H9 (cell line): ENCODE measurements around the gene JTB. TPM values are rescaled to one million over a fixed set of nuclear protein-coding genes. Genes with fewer than 3 reads are reported as not detected.

Experiments
- DNase-seq: peaks from one replicate; pipeline ENCODE4 v3.0.0-alpha.2; 2017
- H2AFZ ChIP-seq: one replicate; pipeline ENCODE4 v1.6.1; 2013; ENCODE audit warnings: mild to moderate bottlenecking, low read length, control low read depth, moderate library complexity
- H2AK5ac ChIP-seq: 2 replicates; pipeline ENCODE4 v1.6.1; 2013; ENCODE audit warnings: low read length, control low read depth, mixed read lengths; ENCODE audit not compliant: insufficient read length
- H2BK120ac ChIP-seq: one replicate; pipeline ENCODE4 v1.6.1; 2013; ENCODE audit warnings: low read depth, mild to moderate bottlenecking, low read length, control low read depth, inconsistent platforms; ENCODE audit not compliant: poor library complexity, severe bottlenecking
- H2BK12ac ChIP-seq: 2 replicates; pipeline ENCODE4 v1.6.1; 2013; ENCODE audit warnings: low read length, control low read depth, mixed read lengths, low read depth; ENCODE audit not compliant: insufficient read length
- H2BK15ac ChIP-seq: 2 replicates; pipeline ENCODE4 v1.6.1; 2013; ENCODE audit warnings: low read depth, low read length, control low read depth
- H2BK20ac ChIP-seq: one replicate; pipeline ENCODE4 v1.6.1; 2013; ENCODE audit warnings: low read depth, mild to moderate bottlenecking, low read length, control low read depth, inconsistent platforms; ENCODE audit not compliant: poor library complexity, severe bottlenecking
- H2BK5ac ChIP-seq: 2 replicates; pipeline ENCODE4 v1.6.1; 2013; ENCODE audit warnings: low read length, control low read depth, mixed read lengths; ENCODE audit not compliant: insufficient read length
- H3K14ac ChIP-seq: 2 replicates; pipeline ENCODE4 v1.6.1; 2013; ENCODE audit warnings: low read length, control low read depth; ENCODE audit not compliant: insufficient read depth
- H3K18ac ChIP-seq: 2 replicates; pipeline ENCODE4 v1.6.1; 2013; ENCODE audit warnings: low read depth, mild to moderate bottlenecking, mixed read lengths, low read length, control low read depth; ENCODE audit not compliant: insufficient read length
- H3K23ac ChIP-seq: 2 replicates; pipeline ENCODE4 v1.6.1; 2013; ENCODE audit warnings: low read length, control low read depth, mixed read lengths, low read depth; ENCODE audit not compliant: insufficient read length
- H3K23me2 ChIP-seq: 2 replicates; pipeline ENCODE4 v1.6.1; 2013; ENCODE audit warnings: low read depth, mild to moderate bottlenecking, mixed read lengths, low read length, control low read depth; ENCODE audit not compliant: insufficient read length, poor library complexity, severe bottlenecking
- H3K27ac ChIP-seq: 2 replicates; pipeline ENCODE4 v1.5.1; 2013; ENCODE audit warnings: low read length, control low read depth, mixed read lengths, low read depth; ENCODE audit not compliant: insufficient read length
- H3K27me3 ChIP-seq: 2 replicates; pipeline ENCODE4 v1.6.1; 2013; ENCODE audit warnings: low read length, control low read depth, inconsistent platforms; ENCODE audit not compliant: insufficient read depth
- H3K4ac ChIP-seq: 2 replicates; pipeline ENCODE4 v1.6.1; 2013; ENCODE audit warnings: low read depth, mild to moderate bottlenecking, control low read depth, inconsistent platforms, low read length, moderate library complexity
- H3K4me1 ChIP-seq: 2 replicates; pipeline ENCODE4 v1.6.1; 2013; ENCODE audit warnings: low read length, control low read depth, inconsistent platforms; ENCODE audit not compliant: insufficient read depth
- H3K4me2 ChIP-seq: 2 replicates; pipeline ENCODE4 v1.6.1; 2013; ENCODE audit warnings: low read length, control low read depth, mixed read lengths; ENCODE audit not compliant: insufficient read length, insufficient read depth
- H3K56ac ChIP-seq: 2 replicates; pipeline ENCODE4 v1.6.1; 2013; ENCODE audit warnings: low read depth, mild to moderate bottlenecking, mixed read lengths, low read length, control low read depth; ENCODE audit not compliant: insufficient read length
- H3K79me1 ChIP-seq: 2 replicates; pipeline ENCODE4 v1.6.1; 2013; ENCODE audit warnings: low read depth, mild to moderate bottlenecking, moderate library complexity, low read length, control low read depth, inconsistent platforms; ENCODE audit not compliant: insufficient read depth, poor library complexity, severe bottlenecking
- H3K79me2 ChIP-seq: 2 replicates; pipeline ENCODE4 v1.6.1; 2013; ENCODE audit warnings: low read length, control low read depth, inconsistent platforms; ENCODE audit not compliant: insufficient read depth
- H3K9ac ChIP-seq: 2 replicates; pipeline ENCODE4 v1.6.1; 2013; ENCODE audit warnings: low read length, control low read depth, mixed read lengths; ENCODE audit not compliant: insufficient read length; ENCODE audit errors: extremely low read depth
- H3K9me3 ChIP-seq: one replicate; pipeline ENCODE4 v1.6.1; 2013; ENCODE audit warnings: low read depth, low read length, inconsistent platforms; ENCODE audit not compliant: control insufficient read depth
- H3T11ph ChIP-seq: one replicate; pipeline ENCODE4 v1.6.1; 2013; ENCODE audit warnings: mild to moderate bottlenecking, low read length, control low read depth, inconsistent platforms
- H4K20me1 ChIP-seq: one replicate; pipeline ENCODE4 v1.6.1; 2013; ENCODE audit not compliant: control insufficient read depth, insufficient read length, insufficient read depth
- H4K5ac ChIP-seq: 2 replicates; pipeline ENCODE4 v1.6.1; 2013; ENCODE audit warnings: low read depth, mild to moderate bottlenecking, mixed read lengths, low read length, control low read depth; ENCODE audit not compliant: insufficient read length
- H4K8ac ChIP-seq: replicated peaks from 2 replicates; pipeline ENCODE4 v1.6.1; 2013; ENCODE audit warnings: low read length, control low read depth, mixed read lengths, low read depth; ENCODE audit not compliant: insufficient read length
- H4K91ac ChIP-seq: 2 replicates; pipeline ENCODE4 v1.6.1; 2013; ENCODE audit warnings: low read depth, mild to moderate bottlenecking, moderate library complexity, mixed read lengths, low read length, control low read depth; ENCODE audit not compliant: insufficient read length
- H3K27ac Mint-ChIP-seq, 3 experiments: 2 replicates in 2 of 3; 3 replicates in 1 of 3; pipeline ENCODE4 v1.8.0; 2020 to 2021; ENCODE audit warnings: mixed read lengths in 3 of 3, mild to moderate bottlenecking in 1 of 3, moderate library complexity in 1 of 3
- H3K27me3 Mint-ChIP-seq: 2 replicates; pipeline ENCODE4 v1.8.0; 2021; ENCODE audit warnings: low read depth, mild to moderate bottlenecking, moderate library complexity, mixed read lengths
- H3K36me3 Mint-ChIP-seq, 3 experiments: 2 replicates in 2 of 3; 3 replicates in 1 of 3; pipeline ENCODE4 v1.8.0; 2020 to 2021; ENCODE audit warnings: low read depth in 3 of 3, mixed read lengths in 3 of 3; ENCODE audit not compliant: insufficient read depth in 1 of 3
- H3K4me1 Mint-ChIP-seq, 2 experiments: 2 replicates each; pipeline ENCODE4 v1.8.0; 2020; ENCODE audit warnings: mixed read lengths in 2 of 2
- H3K4me3 Mint-ChIP-seq, 2 experiments: 2 replicates in 1 of 2; 3 replicates in 1 of 2; pipeline ENCODE4 v1.8.0; 2020 to 2021; ENCODE audit warnings: mild to moderate bottlenecking in 2 of 2, mixed read lengths in 2 of 2, moderate library complexity in 1 of 2
- H3K9me3 Mint-ChIP-seq, 2 experiments: 2 replicates in 1 of 2; 3 replicates in 1 of 2; pipeline ENCODE4 v1.8.0; 2020; ENCODE audit warnings: mild to moderate bottlenecking in 2 of 2, mixed read lengths in 2 of 2, moderate library complexity in 1 of 2
- WGBS: extraction: QIAGEN DNeasy Blood & Tissue Kit; methylation state at CpG from one replicate; pipeline ENCODE4 v1.1.7; 2013; ENCODE audit warnings: missing lambda C conversion rate, low lambda C conversion rate, mixed read lengths; ENCODE audit not compliant: insufficient read length; ENCODE audit errors: extremely low coverage; 5-methylcytosine and 5-hydroxymethylcytosine counted together
- total RNA-seq: library from RNA; stranded (reverse); gene quantifications from 2 replicates; pipeline ENCODE4 v1.2.1, GENCODE V29; 2021
- TF ChIP-seq, protein P1 (sequence below): fragments of 200-600 bp; sonication (generic); conservative IDR thresholded peaks from 3 replicates; pipeline ENCODE4 v1.8.0; 2021; ENCODE audit warnings: antibody characterized with exemption, mild to moderate bottlenecking

Gene JTB
- total RNA-seq, 1 experiment from 2014 or later: 85.4 TPM

DNA sequence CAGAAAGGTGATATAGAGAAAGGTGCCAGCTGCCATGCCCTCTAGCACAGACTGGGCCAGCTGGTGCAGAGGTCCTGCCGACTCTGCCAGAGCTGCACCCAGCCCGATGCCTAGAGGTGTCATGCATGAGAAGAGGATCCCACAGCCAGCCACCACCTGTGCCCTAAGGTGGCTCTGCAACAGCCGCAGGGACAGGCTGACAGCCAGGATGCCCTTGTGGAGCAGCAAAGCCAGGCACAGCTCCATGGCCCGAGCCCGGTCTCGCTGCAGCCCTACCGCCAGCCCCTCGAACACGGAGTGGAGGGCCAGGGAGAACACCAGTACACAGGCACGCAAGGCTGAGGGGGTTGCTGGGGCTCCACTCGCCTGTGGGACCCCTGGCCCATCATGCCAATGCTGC, 17.3 kb downstream of the JTB start:
- no peak for DNase-seq
- Histone ChIP-seq H3K27ac (no peak overlapping the region), H4K20me1 (no peaks in the 10 kb centered on the region), H3K79me2 (peaks cover 40% of the 10 kb centered on the region), H3K9me3 (no peaks in the 10 kb centered on the region), H3K14ac (no peak overlapping the region), H2AK5ac (no peak overlapping the region), H3K23ac (no peak overlapping the region), H3T11ph (no peak overlapping the region), H3K27me3 (no peaks in the 10 kb centered on the region), H2BK15ac (no peak overlapping the region), H3K4ac (no peak overlapping the region), H2AFZ (no peak overlapping the region), H2BK20ac (no peak overlapping the region), H3K9ac (no peak overlapping the region), H3K4me2 (no peak overlapping the region), H3K79me1 (peaks cover 18% of the 10 kb centered on the region), H2BK12ac (no peak overlapping the region), H2BK120ac (no peak overlapping the region), H3K4me1 (no peaks in the 10 kb centered on the region), H4K8ac (no peak overlapping the region), H3K23me2 (peaks cover 29% of the 10 kb centered on the region), H4K5ac (no peak overlapping the region), H3K18ac (no peak overlapping the region), H3K56ac (no peak overlapping the region), H2BK5ac (no peak overlapping the region), H4K91ac (no peak overlapping the region)
- Mint-ChIP-seq H3K9me3 (no peaks in the 10 kb centered on the region; a peak in 1 of 5 replicates), H3K4me1 (peaks cover 42 to 54% of the 10 kb centered on the region in 2 experiments), H3K36me3 (peaks cover 25 to 36% (median 27%) of the 10 kb centered on the region in 3 experiments), H3K27me3 (no peaks in the 10 kb centered on the region), H3K4me3 (peak overlapping the region in 1 of 2 experiments; percentile 100; a peak in 2 of 5 replicates), H3K27ac (peak overlapping the region in 1 of 3 experiments; percentile 87; a peak in 2 of 7 replicates)
- TF ChIP-seq, protein P1, sequence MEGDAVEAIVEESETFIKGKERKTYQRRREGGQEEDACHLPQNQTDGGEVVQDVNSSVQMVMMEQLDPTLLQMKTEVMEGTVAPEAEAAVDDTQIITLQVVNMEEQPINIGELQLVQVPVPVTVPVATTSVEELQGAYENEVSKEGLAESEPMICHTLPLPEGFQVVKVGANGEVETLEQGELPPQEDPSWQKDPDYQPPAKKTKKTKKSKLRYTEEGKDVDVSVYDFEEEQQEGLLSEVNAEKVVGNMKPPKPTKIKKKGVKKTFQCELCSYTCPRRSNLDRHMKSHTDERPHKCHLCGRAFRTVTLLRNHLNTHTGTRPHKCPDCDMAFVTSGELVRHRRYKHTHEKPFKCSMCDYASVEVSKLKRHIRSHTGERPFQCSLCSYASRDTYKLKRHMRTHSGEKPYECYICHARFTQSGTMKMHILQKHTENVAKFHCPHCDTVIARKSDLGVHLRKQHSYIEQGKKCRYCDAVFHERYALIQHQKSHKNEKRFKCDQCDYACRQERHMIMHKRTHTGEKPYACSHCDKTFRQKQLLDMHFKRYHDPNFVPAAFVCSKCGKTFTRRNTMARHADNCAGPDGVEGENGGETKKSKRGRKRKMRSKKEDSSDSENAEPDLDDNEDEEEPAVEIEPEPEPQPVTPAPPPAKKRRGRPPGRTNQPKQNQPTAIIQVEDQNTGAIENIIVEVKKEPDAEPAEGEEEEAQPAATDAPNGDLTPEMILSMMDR: no peak
- no CpG with 5 or more reads among the region's 11 CpGs for WGBS
